SW 1271 (cell line): ENCODE data around the gene TADA2A.

ENCODE experiments used
- DNase-seq, 2 experiments: peaks; one replicate each; lab custom pipeline; 2025; lab: John Stamatoyannopoulos, UW

TADA2A gene, protein sequence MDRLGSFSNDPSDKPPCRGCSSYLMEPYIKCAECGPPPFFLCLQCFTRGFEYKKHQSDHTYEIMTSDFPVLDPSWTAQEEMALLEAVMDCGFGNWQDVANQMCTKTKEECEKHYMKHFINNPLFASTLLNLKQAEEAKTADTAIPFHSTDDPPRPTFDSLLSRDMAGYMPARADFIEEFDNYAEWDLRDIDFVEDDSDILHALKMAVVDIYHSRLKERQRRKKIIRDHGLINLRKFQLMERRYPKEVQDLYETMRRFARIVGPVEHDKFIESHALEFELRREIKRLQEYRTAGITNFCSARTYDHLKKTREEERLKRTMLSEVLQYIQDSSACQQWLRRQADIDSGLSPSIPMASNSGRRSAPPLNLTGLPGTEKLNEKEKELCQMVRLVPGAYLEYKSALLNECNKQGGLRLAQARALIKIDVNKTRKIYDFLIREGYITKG

DNA sequence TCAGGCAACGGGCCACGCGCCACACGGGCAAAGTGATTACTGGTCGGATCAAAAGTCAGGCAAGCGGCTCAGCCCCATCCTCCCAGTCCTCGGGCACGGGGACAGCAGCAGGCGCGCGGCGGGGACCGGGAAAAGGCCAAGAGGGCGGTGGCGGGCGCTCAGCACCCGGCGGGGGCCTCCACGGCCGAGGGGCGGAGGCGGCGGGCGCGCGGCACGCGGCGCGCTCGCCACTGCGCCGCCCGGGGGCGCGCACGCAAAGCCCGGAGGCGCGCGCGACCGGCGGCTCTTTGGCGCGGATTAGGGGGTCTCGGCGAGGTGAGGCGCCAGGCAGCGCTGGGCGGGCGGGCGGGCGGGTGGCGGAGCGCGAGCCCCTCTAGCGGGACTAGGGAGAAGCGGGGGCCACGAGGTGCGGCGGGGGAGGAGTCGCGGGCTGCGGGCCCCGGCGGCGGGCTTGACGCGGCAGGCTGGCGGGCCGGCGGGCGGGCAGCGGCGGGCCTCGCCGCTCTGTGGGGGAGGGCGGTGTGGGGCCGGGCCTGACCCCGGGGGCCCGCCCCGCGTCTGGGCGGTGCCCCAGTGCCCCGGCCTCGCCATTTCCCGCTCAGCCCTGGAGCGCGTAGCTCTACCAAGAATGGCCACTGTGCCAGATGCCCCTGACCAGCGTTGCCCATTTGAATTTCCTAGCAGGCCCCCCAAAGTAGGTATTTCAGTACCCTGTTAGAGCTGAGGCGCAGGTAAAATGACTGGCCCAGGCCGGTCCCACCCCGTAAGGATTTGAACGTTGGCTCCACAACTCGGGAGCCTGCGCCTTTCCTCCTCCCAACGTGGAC is at the start of gene TADA2A, which contains the start of gene ACACA:
TADA2A (plus strand) TSS at position 252 of the 827 bp plus-strand sequence. CDS start 4,480 bp downstream, outside the sequence.
ACACA (minus strand) TSS at position 202 of the 827 bp plus-strand sequence. CDS start 537 bp downstream, outside the sequence.
- DNase-seq, result peak; percentile 53 to 77

DNA sequence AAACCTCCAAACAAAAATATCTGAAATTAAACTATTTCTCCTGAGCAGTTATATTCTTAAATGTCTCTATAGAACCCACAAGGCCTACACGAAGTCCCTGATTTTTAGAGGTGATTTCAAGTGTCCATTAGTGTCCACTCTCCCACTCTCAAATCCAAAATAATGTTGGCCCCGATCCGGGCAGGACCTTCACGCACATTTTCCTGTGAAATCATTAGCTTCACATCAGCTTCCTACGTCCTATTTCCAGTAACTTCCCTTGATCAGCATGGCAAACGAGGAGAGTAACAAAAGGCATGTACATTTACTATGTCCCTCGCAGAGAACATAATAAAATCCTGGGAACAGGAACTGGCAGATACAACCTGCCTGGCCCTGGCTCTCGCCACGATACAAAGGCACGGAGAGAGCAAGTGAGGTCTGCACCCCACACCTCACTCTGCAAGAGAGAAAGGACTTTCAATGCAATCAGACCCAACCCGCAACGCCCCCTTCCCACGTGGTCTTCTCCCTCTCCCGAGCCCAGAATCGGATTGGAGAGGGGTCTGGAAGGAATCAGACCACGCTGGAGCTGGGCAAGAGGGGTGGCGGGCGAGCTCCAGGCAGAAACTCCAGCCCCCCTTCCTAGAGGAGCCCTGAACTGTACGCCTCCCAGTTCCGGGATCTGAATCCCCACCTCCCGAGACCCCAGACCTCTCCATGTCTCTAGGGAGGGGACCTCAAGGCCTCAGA is 48.4 kb upstream of the TADA2A start:
- peak in 1 of 2 experiments; percentile 30 for DNase-seq

DNA sequence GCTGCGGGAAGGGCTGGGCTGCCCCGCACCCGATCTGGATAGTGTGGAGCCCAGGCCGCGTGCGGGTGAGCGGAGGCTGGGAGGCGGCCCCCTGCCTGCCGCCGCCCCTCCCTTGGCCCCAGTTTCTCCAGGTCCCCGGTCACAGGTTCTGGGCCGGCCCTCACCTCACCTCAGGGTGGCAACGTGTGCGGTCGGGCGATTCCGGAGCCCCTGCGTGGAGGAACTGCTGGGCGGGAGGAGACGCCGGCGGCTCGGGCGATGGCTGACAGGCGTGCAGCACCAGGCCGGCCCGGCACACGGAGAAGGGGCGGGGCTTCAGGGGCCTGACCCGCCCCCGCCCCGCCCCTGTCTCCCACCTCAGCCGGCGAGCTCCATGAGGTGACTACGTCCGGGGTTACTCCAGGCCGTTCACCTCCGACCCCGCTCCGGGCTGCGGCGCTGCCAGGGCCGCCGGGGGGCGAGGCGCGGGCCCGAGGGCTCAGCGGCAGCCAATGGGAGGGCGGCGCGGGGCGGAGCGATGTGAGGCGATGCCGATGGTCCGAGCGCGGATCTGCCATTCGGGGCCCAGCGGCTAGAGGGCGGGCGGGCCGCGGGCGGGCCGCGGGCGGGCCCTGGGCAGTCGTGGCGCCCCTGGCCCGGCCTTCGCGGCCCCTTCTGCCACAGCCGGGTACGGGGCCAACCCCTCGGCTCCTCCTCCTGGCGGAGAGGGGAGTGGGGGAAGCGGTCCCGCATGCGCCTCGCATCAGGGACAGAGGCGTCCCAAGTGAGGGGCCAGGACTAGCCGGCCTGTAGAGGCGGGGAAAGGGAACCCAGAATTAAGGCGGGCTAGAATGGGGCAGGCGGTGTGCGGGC is 47.6 kb upstream of the TADA2A start:
- DNase-seq, result peak; percentile 63 to 83

DNA sequence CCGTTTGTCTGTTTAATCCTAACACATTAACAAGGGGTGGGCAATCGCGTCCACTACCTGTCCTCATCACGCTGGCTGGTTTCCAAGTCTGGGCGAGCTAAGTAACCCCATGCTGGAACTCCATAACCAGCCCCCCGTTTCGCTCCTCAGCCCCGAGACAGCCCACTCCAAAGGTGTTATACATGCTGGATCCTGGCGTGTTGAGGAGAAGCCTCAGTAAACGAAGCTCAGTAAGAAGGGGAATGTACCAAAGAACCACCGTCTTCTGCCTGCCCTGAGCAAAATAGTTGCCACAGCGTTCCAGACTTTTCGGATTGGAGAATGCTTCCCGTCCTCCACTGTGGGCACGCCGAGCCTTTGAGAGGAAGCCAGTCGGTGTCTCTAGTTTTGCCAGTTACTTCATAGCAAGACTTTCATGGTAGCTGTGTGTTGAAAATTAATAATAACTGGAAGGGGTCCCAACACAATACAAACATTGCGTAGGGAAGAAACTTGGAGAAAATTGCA is 47.0 kb upstream of the TADA2A start:
- no peak for DNase-seq

DNA sequence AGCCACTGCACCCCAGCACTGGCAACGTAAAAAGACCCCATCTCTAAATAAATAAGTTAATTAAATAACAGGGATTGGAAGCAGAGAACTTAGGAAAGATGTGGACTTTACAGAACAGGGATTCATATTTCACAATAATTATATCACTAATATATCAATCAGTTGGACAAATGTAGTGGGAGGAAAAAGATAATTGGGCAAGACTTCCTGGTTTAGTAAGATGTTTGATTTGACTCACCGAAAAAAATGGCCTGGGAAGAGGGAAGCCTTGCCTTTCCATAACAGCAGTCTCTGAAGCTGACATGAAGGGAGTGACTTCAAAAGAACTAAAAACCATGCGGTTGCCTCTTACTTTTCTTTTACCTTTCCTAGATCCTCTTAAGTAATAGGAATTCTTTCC is 46.1 kb upstream of the TADA2A start:
- no peak for DNase-seq

DNA sequence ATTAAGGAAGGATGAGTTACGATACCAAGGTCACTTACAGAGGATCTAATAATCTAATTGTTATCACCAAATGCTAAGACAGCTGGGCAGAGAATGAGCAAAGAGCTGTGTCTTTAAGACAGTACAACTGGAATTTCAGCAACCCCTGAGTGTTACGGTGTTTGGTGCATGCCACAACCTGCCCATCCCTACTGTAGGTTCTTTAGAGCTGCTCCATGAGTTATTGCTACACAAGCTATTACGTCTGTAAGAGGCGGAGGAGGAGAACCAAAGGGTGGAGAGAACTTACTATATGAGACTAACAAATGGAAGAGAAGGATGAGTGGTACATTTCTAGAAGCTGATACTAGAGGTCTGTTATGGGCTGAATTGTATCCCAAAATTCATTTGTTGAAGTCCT is 45.1 kb upstream of the TADA2A start:
- no peak for DNase-seq

DNA sequence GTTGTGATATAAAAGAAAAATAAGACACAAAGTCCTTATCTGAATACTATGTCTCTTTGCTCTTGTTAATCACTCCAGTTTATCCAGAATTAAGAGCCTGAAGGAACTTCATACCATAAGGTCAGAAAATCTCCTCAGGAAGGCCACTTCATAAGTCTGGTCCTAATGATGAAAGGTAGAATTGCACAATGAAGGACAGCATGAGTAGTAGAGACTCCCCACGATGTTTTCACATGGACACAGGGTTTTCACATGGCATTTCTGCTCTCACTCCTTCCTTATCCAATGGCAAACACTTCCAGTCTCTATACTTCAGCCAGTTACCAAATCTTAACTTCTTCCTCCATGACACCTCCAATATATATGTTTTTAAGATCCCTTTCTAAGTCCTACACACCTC is 41.1 kb upstream of the TADA2A start:
- no peak for DNase-seq

DNA sequence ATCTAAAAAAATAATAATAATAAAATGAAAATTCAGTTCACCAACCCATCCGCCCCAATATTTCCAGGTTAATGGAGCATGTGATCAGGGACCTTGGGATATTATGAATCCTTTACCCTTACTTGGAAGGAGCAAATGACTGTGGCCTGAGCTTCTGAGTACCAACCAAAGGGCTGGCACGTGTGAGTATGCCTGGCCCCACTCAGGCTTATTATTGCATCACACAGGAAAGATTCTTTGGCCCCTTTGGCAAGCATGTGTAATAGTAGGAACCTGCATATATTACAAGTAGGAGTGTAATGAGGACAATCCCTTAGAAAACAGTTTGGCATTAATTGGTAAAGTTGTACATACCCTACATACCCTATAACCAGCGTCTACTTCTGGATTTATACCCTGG is 38.1 kb upstream of the TADA2A start:
- DNase-seq, result no peak

DNA sequence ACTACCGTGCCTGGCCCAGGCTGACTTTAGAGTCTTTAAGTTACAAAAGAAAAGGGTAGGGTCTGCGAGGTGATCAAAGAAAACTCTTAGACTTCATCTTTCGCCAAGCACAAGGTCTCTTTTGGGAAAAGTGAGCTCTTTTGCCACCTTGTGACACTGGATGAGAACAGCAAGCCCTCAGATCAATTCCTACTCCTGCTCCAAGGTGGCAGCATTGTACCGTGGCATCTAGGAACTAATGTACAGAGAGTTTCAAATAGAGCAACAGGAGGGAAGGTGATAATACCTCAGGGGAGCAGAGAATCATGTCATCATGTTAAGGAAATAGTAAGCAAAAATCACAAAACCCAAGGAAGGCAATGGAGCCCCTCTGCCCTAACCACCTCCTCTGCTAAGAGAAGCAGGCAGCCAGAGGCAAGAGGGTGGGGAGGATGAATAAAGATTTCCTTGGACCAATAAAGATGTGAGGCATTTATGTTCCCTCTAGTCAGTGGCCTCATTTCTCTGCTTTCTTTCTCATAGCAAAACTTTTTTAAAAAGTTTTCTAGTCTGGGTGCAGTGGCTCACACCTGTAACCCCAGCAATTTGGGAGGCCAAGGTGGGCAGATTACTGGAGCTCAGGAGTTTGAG is 33.0 kb upstream of the TADA2A start:
- peak; percentile 48 to 85 for DNase-seq

DNA sequence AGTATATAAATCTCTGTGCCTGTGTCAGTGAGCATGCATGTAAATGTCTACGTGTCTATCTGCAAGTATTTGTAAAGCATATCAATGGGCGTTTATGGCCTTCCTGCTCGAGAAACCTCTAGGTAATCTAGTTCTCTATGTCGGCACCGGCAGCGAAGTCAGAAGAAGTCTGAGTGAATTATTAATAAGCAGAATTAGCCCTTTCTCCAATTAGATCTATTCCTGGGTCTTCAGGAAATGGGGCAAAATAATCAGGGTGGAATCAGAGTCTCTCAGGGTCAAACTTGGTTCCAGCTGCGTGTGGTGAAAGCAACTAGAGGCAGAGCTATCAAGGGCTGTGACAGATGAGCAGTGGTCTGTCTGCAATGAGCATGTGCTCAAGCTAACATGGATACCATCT is 31.0 kb upstream of the TADA2A start, which contains the start of gene C17orf78:
C17orf78 (plus strand) TSS at position 280 of the 400 bp plus-strand sequence; CDS start at position 388, 108 bp downstream.
- DNase-seq, result no peak

DNA sequence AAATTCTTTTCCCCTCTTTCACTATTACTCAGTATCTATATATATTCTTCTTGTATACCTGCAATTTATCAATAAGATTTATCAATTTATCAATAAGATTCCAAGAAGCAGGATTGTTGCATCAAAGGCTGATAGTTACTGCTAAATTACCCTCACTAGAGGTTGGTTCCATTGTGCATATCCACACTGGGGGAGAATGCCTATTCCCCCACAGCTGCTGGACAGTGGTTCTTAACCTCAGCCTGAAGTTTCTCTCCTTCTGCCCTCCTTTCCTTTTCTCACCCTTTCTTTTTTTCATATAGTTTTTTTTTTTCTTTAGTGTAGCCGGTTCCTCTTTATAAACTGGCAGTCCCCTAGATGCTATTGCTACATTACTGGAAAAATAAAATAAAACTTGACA is 24.6 kb upstream of the TADA2A start:
- DNase-seq, result no peak

DNA sequence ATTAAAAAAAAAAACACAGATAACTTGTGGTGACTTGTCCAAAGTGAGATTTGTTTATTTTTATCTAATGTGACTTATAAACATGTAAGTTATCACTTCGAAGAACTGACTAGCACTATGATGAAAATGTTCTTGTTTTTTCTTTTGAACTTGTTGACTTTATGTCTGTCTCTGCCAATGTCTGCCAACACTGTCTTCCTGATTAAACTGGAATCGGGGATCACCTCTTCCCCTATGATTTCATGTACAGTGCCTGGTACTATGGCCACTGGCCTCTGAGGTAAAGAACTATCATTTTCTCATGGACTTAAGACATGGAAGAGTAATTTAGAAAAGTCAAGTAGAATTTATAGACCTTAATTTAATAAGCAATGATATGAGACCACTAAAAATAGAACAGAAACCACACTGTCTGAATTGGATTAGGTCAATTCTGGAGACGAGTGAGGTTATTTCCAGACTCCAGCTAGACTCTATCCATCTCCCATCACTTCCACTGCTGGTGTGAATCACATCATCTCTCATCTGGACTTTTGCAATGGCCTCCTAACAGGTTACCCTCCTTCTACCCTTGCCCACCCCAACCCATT is 22.0 kb upstream of the TADA2A start:
- no peak for DNase-seq

DNA sequence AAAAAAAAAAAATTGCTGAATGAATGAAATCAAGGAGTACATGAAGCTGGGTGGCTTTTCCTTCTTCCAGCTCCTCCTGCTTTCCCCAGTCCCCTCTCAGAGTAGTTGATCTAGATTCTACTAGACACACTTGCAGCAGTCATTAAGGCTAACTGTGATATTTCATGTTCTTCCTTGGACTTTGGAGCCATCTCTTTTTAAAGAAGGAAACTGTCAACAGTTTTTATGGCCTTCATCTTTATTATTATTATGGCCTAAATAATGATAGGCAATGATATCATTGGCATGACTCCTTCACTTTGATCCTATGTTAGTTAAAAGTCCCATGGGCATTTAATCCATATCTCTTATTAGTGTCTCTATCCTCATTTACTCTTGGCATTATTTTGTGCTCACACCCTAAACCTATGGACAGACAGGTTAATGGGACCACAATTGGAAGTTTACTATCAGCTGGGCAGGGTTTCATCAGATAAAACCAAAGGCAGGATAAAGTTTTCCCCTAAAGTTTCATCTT is 21.2 kb upstream of the TADA2A start:
- DNase-seq, result no peak

DNA sequence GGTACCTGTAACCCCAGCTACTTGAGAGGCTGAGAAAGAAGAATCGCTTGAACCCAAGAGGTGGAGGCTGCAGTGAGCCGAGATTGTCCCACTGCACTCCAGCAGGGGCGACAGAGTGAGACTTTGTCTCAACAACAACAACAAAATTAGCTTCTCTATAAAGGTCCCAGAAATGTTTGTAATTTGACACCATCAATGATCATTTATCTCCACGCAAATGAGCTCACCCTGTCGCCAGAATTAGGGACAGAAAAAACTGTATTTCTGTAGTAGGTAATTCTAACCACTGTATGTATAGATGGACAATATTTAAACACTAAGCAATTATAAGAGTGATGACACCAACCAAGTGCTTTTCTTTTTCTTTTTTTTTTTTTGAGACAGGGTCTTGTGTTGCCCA is 20.2 kb upstream of the TADA2A start:
- DNase-seq, result no peak

DNA sequence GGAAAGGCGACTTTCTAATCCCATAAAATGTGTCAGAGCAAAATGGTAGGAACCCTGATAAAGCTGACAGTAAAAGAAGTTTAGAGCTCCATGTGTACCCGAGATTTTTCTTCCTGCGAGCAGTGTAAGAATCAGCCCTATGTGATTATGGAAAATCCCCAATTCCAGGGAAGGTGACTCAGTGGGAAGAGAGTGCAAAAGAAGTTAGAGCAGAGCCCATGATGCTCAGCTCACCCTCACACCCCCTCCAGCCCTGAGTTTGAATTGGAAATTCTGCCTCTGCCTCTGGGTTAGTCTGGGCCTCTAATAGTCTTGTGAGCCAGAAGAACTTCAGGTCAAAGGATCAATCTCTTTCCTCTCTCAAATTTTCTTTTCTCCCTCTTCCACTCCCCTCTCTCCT is 18.4 kb upstream of the TADA2A start:
- no peak for DNase-seq

DNA sequence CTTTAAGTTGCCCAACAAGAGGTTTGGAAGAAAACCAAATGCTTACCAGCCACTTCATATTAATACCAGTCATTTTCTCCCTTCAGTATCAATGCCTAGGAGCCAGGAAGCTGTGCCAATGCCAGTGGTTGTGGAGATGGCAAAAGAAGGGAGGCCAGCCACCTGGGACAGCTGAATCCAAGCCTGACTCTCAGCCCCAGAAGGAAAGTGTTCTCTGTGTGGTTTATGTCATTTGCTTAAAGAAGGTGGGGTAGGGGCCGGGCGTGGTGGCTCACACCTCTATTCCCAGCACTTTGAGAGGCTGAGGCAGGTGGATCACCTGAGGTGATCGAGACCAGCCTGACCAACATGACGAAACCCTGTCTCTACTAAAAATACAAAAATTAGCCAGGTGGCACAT is 17.5 kb upstream of the TADA2A start:
- DNase-seq, result no peak

DNA sequence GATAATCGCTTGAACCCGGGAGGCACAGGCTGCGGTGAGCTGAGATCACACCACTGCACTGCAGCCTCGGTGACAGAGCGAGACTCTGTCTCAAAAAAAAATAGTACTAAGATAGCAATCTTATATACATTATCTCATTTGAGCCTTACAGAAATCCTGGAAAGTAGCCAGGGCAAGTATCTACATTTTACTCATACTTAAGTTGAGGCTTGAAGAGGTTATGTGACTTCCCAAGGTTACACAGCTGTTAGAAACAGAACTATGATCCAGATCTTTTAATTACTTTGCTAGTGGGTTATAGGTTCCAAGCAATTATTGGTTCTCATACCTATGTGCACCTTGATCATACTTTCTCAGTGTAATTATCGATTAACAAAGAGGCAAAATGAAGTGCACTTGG is 15.5 kb upstream of the TADA2A start:
- no peak for DNase-seq

DNA sequence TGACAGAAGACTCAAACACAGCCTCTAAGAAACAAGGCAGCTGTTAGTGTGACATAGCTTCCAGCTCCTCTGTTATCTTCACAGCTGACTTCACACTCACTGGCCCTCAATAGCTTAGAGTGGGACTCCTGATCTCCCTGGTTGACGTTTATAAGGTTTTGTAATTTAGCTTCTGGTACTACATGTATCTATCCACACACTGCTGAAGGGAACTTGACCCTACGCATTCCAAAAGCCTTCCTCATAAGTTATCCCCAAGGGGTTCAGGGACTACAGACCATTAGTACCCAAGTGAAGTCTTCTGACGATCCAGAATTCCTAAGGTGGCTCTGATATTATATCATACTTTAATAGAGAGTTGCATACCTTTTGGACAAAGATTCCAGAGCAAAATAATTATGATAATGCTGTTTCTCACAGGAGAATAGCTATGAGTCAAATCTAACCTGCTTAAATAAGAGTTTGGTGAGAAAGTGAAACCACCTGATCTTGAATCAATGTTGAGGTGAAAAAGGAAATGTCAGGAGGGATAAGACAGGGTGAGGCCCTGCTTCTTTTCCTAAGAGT is 14.6 kb upstream of the TADA2A start:
- peak in 1 of 2 experiments; percentile 15 for DNase-seq

DNA sequence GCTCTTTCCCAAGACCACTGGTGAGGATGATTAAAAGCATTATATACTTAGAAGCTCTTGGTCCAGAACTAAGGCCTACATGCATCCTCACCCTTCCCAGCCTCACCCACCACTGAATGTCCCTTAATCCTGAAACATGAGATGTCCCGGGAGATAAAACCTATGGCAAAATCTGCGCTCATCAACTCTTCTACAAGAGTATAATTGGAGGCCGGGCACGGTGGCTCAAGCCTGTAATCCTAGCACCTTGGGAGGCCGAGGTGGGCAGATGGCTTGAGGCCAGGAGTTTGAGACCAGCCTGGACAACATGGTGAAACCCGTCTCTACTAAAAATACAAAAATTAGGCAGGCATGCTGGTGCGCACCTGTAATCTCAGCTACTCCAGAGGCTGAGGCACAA is 13.3 kb upstream of the TADA2A start:
- DNase-seq, result no peak
